ENCODE results near the gene GRIN2A.

GRCh38 chr16:9820476-9821246, 361.6 kb downstream of the GRIN2A start:
- no peak for TF ChIP-seq CTCF (IDR thresholded peaks at IDR 0.05; ENCODE audit: extremely low read depth in 1 of 2, insufficient read depth in 1 of 2, low read depth in 1 of 2, low read length in 2 of 2)
- TF ChIP-seq POLR2AphosphoS5 (IDR thresholded peaks at IDR 0.05; ENCODE audit: insufficient read depth, low read depth, low read length): no peak
- TF ChIP-seq POLR2A (IDR thresholded peaks at IDR 0.05; ENCODE audit: low read depth, low read length): no peak
- TF ChIP-seq MAX (IDR thresholded peaks at IDR 0.05; ENCODE audit: insufficient read depth, insufficient read length): no peak
- TF ChIP-seq EZH2 (IDR thresholded peaks at IDR 0.05; ENCODE audit: borderline replicate concordance, low read depth, low read length, severe bottlenecking): no peak
- no peak for TF ChIP-seq JUN (IDR thresholded peaks at IDR 0.05; ENCODE audit: borderline replicate concordance, insufficient read depth, insufficient read length, low read depth)
- no peak for TF ChIP-seq FOS (IDR thresholded peaks at IDR 0.05; ENCODE audit: borderline replicate concordance, insufficient read depth, low read length)
